ENCODE data around the gene LRWD1.
"Not testable (repeated sequence)": the region's sequence is repeated elsewhere in the genome, so short reads cannot be mapped to it uniquely, and the experiment has no call there.

LRWD1 gene

GRCh38 chr7:102444961-102445673 lies 19.7 kb upstream of the LRWD1 start:
- no peak for DNase-seq (ENCODE audit: low read depth in 2 of 2)

GRCh38 chr7:102445674-102446071 lies 19.1 kb upstream of the LRWD1 start:
- DNase-seq (ENCODE audit: low read depth in 2 of 2): no peak

- DNase-seq (ENCODE audit: low read depth in 2 of 2): no peak
These were observed 18.2 kb upstream of the LRWD1 start for GRCh38 chr7:102446387-102447156.

GRCh38 chr7:102447311-102447710 lies 17.5 kb upstream of the LRWD1 start:
- DNase-seq (ENCODE audit: low read depth in 2 of 2): no peak

- no peak for DNase-seq (ENCODE audit: low read depth in 2 of 2)
These were observed 15.6 kb upstream of the LRWD1 start for GRCh38 chr7:102449136-102449535.

- no peak for DNase-seq (ENCODE audit: low read depth in 2 of 2)
These were observed 14.5 kb upstream of the LRWD1 start for GRCh38 chr7:102450242-102450641.

GRCh38 chr7:102451371-102452054 lies 13.3 kb upstream of the LRWD1 start:
- no peak for DNase-seq (ENCODE audit: low read depth in 2 of 2)

GRCh38 chr7:102452451-102452850 lies 12.3 kb upstream of the LRWD1 start:
- DNase-seq (ENCODE audit: low read depth in 2 of 2): no peak

GRCh38 chr7:102453319-102453718 lies 11.5 kb upstream of the LRWD1 start:
- DNase-seq (ENCODE audit: low read depth in 2 of 2): no peak

- no peak for DNase-seq (ENCODE audit: low read depth in 2 of 2)
These were observed 10.3 kb upstream of the LRWD1 start for GRCh38 chr7:102454468-102454867.

GRCh38 chr7:102454932-102455331 lies 9.9 kb upstream of the LRWD1 start:
- not testable (repeated sequence) for DNase-seq (ENCODE audit: low read depth in 2 of 2)

- DNase-seq (ENCODE audit: low read depth in 2 of 2): no peak
These were observed 9.2 kb upstream of the LRWD1 start for GRCh38 chr7:102455596-102455995.

- no peak for DNase-seq (ENCODE audit: low read depth in 2 of 2)
These were observed 8.5 kb upstream of the LRWD1 start for GRCh38 chr7:102456327-102456726.

GRCh38 chr7:102457352-102457924 lies 7.3 kb upstream of the LRWD1 start:
- no peak for DNase-seq (ENCODE audit: low read depth in 2 of 2)

GRCh38 chr7:102459221-102459844 lies 5.5 kb upstream of the LRWD1 start:
- no peak for DNase-seq (ENCODE audit: low read depth in 2 of 2)

GRCh38 chr7:102460467-102460866 lies 4.3 kb upstream of the LRWD1 start:
- DNase-seq (ENCODE audit: low read depth in 2 of 2): no peak

- no peak for DNase-seq (ENCODE audit: low read depth in 2 of 2)
These were observed 775 bp upstream of the LRWD1 start for GRCh38 chr7:102463841-102464576.

GRCh38 chr7:102466097-102466496 lies 1.3 kb downstream of the LRWD1 start:
- no peak for DNase-seq (ENCODE audit: low read depth in 2 of 2)

GRCh38 chr7:102467581-102468477 lies 3.0 kb downstream of the LRWD1 start:
- DNase-seq (ENCODE audit: low read depth in 2 of 2): no peak
